CD4-positive, alpha-beta T cell treated with Interleukin-21 for 1 hour (primary cell): ENCODE data around the gene BACE2.

Experiments
- DNase-seq: peaks from one replicate; pipeline ENCODE4 v3.0.0-alpha.2; 2020

Gene BACE2

DNA sequence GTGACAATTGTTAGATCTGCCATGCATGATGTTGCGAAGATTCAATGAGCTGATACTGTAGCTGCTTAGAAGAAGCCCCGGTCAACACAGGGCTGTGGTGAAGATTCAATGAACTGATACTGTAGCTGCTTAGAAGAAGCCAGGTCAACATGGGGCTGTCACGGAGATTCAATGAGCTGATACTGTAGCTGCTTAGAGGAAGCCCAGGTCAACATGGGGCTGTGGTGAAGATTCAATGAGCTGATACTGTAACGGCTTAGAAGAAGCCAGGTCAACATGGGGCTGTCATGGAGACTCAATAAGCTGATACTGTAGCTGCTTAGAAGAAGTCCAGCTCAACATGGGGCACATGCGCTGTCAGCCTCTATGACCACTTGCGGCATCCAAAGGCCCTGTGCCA lies 18.8 kb upstream of the BACE2 start:
- DNase-seq, result no peak

DNA sequence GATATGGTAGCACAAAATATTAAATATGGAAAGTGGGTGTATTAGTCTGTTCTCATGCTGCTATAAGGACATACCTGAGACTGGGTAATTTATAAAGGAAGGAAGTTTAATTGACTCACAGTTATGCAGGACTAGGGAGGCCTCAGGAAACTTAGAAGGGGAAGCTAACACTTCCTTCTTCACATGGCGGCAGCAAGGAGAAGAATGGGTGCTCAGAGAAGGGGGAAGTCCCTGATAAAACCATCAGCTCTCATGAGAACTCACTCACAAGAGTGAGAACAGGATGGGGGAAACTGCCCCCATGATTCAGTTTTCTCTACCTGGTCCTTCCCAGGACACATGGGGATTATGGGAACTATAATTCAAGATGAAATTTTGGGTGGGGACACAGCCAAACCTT lies 15.8 kb upstream of the BACE2 start:
- no peak for DNase-seq

DNA sequence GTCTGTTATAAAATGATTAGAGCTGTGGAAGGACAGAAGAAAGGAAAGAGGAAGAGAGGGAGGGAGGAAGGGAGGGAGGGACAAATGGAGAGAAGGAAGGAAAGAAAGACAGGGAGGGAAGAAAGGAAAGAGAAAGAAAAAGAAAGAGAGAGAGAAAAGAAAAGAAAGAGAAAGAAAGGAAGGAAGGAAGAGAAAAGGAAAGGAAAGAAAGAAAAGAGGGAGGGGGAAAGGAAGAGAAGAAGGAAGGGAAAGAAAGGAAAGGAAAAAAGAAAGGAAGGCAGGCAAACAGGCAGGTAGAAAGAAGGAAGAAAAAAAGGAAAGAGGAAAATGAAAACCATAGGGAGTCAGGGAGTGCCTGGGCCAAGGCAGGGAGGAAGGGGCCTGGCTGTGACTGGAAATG lies 14.5 kb upstream of the BACE2 start:
- no peak for DNase-seq

DNA sequence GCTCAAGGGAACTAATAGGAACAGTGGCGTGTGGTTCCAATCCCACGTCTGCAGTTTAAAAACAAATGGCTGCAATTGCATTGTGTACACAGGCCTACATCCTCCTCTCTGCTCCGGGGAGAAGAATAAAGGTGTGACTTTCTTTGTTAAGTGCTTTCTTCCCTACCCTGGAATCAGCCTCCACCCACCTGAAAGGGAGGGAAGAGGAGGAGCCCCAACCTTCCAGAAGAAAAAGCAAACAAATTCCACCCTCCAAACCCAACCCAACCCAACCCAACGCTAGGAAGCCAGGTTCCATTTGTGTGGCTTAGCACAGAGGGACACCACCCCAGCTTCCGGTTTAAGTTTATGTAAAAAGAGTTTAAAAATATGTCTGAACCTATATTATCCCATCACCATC lies 11.8 kb upstream of the BACE2 start:
- DNase-seq, result no peak

DNA sequence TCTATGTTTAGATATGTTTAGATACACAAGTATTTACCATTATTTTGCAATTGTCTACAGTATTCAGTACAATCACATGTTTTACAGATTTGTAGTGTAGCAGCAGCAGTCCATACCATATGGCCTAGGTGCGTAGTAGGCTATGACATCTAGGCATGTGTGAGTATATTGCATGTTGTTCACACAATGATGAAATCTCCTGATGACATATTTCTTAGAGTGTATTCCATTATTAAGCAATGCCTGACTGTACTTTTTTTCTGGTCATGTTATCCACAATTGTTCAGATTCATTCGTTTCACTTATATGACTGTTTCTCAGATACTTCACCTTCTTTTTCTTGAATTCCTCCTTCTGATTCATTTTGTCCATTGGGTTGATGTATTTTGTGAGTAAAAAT lies 9.9 kb upstream of the BACE2 start:
- DNase-seq, result no peak

DNA sequence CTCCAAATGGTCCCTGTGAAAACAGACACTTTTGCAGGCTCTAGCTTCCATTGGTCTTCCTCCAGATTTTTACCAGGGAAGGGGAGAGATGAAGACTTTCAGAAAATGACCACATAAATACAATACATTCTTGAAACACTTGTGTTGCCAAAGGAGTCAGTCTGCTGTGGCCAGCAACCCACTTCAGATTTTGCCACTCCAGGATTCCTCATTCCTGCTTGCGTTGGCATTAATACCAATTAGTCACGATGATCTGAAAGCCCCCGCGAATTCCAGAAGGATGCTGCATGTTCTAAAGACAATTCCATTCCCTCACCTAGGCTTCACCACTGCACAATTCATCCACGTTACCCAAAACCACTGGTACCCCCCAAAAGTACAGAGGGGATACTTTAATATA lies 7.9 kb upstream of the BACE2 start:
- no peak for DNase-seq

DNA sequence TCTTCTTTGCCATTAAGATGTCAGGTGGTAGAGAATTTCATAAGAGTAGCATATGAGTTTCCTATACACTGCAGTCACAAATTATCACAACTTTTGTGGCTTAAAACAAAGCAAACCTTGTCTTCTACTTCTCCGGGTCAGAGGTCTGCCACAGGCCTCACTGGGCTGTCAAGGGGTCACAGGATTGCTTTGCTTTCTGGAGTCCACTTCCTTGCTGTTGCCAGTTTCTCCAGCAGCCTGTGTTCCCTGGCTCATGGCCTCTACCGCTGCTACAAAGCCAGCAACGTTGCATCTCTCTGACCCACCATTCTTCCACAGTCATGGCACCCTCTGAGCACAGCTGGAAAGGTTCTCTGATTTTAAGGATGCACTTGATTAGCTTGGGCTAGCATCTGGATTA lies 6.5 kb upstream of the BACE2 start:
- no peak for DNase-seq

DNA sequence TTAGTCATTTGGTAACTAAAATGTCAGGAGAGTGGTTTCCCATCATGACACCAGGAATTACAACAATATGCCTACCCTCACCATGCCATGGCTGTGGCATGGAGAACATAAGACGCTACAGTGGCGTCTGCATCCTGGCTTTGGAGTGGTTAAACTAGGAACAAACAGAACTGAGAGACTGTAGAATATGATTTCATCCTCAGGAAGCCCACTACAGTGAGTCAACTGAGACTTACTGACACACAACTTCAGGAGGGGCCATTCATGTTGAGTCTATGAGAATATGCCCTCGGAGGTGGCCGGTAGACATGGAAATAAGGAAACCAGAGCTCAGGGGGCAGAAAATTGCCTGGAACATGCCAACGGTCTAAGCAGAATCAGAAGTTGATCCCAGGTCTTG lies 5.9 kb upstream of the BACE2 start:
- no peak for DNase-seq

DNA sequence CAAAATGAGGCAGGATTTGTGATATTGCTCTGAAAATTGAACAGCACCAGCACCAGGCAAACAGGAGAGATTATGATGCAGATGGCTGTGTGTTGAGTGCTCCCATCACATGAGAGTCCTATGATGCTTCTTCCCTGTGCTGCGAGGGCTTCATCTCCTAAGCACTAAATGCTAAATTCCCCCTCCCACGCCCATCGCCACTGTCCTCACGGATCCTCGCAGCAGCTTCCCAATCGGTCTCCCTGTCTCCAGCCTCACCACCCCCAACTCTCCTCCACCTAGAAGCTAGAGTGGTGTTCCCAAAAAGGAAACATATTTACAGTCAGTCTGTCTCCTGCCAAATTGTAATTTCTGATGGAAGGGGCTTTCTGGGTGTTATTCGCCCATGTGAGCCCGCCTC lies 4.9 kb upstream of the BACE2 start:
- no peak for DNase-seq

DNA sequence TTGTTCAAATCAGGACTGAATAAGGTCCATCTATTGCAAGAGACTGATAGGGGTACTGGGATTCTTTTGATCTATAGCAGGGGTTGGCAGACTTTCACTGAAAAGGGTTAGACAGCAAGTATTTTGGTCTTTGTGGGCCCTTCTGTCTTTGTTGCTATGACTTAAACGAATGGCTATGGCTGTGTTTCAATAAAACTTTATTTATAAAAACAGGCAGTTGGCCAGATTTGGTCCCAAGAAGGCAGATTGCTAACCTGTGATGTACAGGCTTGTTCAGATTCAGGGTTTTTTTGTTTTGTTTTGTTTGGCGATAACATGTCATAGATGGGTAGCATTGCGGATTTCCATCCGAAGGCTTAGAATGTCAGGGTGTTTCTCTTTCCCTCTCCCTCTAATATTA lies 3.9 kb upstream of the BACE2 start:
- DNase-seq, result no peak

DNA sequence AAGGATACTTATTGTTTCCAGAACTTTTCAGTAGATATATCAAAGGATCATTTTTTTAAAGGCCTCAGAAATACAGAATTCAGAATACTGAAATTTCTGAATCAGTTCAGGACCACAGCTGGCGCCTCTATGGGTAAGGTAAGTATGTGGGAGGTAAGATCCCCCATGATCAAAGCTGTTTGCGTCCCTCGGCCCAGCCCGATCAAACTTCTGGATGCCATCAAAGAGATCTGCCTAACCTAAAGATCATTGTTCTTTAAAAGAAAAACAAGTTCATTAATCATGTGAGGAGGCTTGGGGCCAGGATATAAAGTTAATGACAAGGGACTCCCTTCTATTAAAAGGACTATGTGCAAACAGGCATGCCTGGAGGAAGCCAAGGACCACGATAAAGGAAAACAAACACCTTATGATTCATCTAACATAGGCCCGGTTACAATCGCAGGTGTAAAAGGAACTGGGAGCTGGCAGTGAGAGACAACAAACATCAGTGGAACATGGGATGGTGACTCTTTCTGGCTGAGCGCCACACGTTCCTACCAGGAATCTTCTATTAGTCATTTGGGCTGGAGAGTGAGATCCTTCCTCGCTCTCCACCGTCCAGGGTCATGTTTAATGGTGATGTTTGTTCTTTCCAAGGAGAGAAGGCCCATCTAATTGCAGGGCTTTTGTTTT lies 2.8 kb upstream of the BACE2 start:
- no peak for DNase-seq

DNA sequence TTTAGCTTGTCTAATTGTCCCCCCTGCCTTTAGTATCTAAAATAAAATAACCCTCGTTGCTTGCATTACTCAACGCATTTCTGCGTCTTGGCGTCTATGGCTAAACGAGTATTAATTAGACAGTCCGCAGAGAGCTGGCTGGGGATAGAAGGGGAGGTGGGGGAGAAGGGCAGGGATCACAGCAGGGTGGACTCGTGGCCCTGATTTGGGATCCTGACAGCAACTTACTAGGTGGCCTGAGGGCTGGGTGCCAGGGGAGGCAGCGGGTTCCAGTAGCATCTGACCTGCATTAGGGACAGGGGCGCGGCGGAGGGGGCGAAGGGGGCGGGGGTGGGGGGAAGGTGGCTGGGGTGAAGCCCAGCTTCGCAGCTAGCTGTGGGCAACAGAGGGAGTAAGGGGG lies 1.1 kb upstream of the BACE2 start:
- no peak for DNase-seq

DNA sequence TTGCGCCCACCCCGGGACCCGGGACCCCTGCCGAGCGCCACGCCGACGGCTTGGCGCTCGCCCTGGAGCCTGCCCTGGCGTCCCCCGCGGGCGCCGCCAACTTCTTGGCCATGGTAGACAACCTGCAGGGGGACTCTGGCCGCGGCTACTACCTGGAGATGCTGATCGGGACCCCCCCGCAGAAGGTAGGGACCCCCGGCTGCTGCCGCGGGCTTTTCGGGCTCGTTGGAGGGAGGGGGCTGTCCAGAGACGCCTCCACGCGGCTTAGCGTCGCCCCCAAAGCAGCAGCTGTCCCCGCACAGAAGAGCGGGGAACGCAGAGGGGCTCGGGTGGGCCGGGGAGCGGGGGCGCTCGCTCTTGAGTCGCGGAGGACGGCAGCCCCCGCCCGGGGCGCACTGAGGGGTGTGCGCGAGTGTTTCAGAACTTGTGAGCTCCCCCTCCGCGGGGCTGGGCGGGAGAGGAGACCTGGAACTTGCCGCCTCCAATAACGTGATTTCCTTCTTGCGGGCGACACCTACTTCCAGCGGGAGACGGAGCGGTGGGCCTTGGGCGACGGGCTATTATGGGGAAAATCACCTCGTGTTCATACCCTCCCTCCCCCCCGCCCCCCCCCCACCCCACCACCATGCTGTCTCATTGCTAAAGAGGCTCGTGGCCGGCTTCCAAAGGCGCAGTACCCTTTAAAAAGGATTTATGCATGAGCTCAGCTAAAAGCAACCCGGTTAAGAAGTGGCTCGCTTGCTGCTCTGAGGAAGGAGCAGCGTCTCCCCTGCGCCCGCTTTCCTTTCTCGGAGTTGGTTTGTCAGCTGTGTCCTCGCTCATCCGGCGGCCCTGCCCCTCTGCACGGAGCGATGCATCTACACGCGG lies 664 bp downstream of the BACE2 start:
- no peak for DNase-seq

DNA sequence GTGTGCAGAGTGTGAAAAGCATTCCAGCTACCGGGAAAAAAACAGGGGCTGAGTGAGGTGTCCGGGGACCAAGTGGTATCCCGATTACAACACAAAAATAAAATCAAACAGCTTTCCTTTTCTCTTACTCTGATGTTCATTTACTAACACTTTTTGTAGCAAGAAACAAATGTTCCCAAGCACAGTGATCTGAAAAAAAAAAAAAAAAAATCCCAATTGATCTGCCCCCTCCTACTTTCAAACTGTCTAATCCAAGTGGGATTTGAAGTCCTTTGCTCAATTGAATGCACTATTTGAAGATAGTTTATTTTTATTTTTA lies 1.3 kb downstream of the BACE2 start:
- no peak for DNase-seq

DNA sequence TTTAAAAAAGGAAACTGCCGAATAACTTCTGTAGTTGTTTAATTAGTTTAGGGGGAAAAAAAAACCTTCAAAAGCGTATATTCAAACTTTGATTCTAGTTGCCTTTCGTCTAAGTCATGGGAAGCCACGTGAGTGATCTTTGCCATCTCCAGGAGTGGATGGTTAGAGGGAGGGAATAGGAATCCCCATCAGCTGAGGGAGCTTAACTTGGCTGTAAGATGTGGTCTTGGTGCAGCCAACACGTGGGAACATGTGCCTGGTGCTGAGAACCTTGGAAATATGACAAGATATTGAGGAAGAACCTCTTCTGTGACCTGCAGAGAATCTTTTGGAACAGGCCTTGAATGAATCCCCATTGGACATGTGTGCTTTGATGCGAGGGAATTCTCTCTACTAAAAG lies 1.7 kb downstream of the BACE2 start:
- no peak for DNase-seq

DNA sequence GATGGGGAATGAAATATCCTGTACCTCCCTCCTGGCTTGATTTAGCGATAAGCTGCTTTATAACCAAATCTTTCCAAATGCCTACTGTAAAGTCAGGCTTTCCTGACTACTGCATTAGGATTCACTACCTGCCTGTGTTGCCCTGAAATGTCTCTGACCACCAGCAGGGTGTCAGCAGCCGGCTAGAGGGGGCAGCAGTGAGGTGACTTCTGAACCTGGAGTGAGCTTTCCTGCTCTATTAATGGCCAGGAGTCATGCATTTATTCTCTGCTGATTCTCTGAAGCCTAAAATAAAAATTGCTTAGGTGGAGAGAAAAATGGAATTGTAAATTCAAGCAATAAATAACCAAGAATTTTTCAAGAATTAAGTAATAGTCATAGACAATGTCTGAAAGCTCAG lies 2.5 kb downstream of the BACE2 start:
- no peak for DNase-seq

DNA sequence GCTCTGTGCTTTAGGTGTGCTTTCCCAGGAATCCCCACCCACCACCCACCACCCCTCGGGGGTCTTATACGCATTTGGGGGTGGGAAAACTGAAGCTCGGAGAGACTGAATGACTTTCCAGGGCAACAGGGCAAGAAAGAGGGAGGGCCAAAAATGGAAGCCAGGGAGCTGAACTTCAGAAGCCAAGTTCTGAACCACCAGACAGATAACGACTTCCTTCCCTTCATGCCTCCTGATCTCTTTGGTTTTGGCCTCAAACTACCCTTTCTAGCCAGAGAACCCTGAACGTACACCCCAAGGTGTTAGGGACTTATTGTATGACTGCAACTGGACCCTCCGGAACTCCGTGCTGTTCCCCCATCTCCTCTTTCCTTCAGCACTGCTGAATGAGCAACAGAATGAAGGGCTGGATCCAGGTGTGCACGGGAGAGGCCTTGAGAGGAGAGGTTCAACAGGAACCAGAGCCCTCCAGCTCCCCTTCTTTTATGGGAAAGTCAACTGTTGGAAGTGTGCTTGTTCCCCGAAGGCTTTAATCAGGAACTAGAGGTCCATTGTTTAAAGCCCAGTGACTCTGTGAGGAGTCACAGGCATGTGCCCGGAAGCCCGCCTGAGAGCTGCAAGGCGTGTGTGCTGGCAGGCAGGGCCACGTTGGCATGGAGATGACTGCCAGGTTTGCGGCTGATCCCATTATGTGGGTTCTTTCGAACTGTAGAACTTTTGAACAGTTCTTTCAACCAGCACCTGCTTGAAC lies 3.1 kb downstream of the BACE2 start:
- no peak for DNase-seq

DNA sequence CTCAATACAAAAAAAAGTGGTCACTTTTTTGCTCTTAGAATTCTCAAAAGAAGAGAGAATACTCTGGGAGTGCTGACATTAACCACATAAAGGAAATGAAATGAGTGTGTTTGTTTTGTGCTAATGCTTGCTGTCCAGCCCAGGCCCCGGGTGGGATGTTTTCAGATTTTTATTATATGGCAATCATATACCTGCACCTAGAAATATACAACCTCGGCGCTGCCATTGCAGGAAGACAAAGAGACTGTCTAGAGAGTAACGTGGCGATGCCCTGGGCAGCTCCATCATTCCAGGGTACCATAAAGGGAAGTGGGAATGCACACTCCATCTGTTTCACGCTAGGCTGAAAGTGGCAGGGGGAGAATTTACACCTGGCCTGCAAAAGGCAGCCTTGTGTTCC lies 7.1 kb downstream of the BACE2 start:
- no peak for DNase-seq

DNA sequence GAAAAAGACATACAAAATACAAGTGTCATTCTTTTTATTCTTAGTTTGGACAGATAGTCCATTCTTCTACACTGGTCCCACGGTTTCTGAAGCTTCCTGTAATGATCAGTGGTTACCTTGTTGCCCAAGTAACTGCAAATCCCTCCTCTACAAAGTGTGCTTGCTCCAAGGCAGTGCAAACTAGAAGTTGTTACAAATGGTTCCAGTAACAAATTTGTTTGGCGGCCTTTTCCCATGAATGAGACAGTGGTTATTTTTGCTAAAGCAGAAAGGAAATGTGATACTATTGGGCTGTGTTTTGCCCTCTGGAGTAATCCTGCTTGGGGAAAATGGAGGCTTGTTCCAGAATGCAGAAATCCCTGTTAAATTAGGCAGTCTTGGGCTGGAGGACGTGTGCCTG lies 8.9 kb downstream of the BACE2 start:
- DNase-seq, result no peak

DNA sequence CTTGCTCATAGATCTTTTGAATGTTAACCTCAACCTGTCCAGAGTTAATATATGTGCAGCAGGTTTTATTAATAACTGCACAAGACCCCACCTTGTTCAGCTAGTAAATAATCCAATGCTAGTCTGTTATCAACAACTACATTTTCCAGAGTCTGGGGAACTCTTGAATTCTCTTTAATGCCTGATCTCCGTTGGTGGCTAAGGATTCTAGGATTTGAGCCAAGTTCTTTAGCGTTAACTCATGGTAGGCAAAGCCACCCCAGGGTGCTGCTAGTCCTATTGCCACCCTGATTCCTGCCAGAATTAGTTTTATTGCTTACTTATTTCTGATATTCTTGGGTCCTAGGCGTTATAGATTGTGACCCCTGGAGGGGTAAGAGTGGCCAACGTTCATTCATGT lies 12.8 kb downstream of the BACE2 start:
- no peak for DNase-seq

DNA sequence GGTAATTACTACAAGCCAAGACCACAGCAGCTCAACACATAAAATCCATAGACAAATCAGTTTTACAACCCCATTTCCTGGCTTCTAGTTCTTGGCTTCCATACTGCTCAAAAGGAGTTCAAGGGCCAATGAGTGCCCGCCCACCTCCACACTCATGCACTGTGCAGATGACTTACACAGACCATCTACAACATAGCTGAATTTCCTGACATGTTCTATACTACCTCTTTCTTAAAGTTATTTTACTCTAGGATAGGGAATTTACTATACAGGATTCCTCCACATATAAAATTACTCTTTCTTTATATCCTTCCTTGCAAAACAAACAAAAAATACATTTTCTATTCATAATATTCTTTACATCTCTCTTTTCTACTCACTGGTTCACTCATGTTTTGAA lies 14.6 kb downstream of the BACE2 start:
- no peak for DNase-seq

DNA sequence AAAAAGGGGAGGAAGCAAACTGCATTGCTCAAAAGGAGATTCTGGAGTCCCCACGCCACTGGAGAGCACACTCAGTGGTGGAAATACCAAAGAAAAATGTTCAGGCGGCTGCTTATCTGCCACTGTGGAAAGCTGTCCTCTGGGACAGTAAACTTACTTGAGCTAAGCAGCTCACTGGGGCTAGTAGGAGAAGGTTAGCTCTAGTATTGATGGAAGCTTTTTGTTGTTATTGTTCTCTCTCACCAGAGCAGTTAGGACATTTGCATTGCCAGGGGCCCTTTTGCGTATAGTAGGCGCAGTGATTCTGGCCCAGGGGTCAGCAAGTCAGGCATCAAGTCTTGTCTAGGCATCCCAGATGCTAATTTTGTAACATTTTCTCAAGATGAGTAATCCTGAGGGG lies 15.6 kb downstream of the BACE2 start:
- no peak for DNase-seq

DNA sequence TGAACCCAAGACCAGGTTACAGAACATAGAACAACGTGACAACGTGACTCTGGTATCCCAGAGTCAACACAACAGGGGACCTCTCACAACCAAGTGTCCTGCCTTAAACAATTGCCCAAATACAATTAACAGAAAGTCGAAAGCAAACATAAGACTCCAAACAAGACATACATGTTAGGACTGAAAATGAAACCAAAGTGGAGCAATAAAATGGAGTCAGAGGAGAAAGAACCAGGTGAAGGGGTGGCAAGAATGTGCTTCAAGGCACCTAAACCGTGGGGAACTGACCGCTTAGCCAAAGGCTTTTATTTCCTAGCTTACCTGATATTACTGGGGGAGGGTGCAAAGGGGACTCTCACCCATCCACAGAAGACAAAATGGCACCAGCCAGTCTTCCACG lies 17.8 kb downstream of the BACE2 start:
- no peak for DNase-seq
